Stimulated activated CD8-positive, alpha-beta memory T cell treated with anti-CD3 and anti-CD28 coated beads, Interleukin-2, amount 100 ng/mL, for 48 hours (primary cell): ENCODE measurements around the gene GCGR.
"Not testable (repeated sequence)": the region's sequence is repeated elsewhere in the genome, so short reads cannot be mapped to it uniquely, and the experiment has no call there.

ENCODE experiments used
- DNase-seq, 2 donors: peaks; one replicate each; pipeline ENCODE4 v3.0.0-alpha.2; 2020; ENCODE audit warnings: low read depth in 2 of 2

The GCGR gene

GRCh38 chr17:81831957-81832607 is 28.1 kb downstream of the GCGR start:
- DNase-seq = peak; percentile 15 to 26

- DNase-seq = peak; percentile 25 to 36
Measured at GRCh38 chr17:81832608-81833159, 28.7 kb downstream of the GCGR start.

- peak; percentile 95 to 97 for DNase-seq
Measured at GRCh38 chr17:81833160-81833920, 29.4 kb downstream of the GCGR start, which contains the start of gene MCRIP1. Gene MCRIP1, minus strand, starts transcription at chr17:81833291. Its CDS starts 8,785 bp downstream, at chr17:81824506.

GRCh38 chr17:81833921-81834830 is 30.2 kb downstream of the GCGR start:
- DNase-seq = no peak

GRCh38 chr17:81834831-81835267 is 30.9 kb downstream of the GCGR start, which contains the start of gene PPP1R27:
Gene PPP1R27, minus strand, starts transcription at chr17:81835050. Its CDS starts 97 bp downstream, at chr17:81834953.
- DNase-seq = no peak

GRCh38 chr17:81837641-81838040 is 33.7 kb downstream of the GCGR start:
- no peak for DNase-seq

GRCh38 chr17:81838753-81839255 is 34.9 kb downstream of the GCGR start:
- DNase-seq = no peak

- DNase-seq = no peak
Measured at GRCh38 chr17:81839301-81839700, 35.4 kb downstream of the GCGR start.

GRCh38 chr17:81840059-81840458 is 36.1 kb downstream of the GCGR start:
- not testable (repeated sequence) for DNase-seq

- no peak for DNase-seq
Measured at GRCh38 chr17:81840826-81841778, 37.2 kb downstream of the GCGR start.

GRCh38 chr17:81841866-81842265 is 37.9 kb downstream of the GCGR start:
- DNase-seq = no peak

GRCh38 chr17:81842378-81842724 is 38.4 kb downstream of the GCGR start:
- no peak for DNase-seq

- DNase-seq = no peak
Measured at GRCh38 chr17:81842725-81843504, 39.0 kb downstream of the GCGR start.

- no peak for DNase-seq
Measured at GRCh38 chr17:81843713-81844326, 39.9 kb downstream of the GCGR start.

GRCh38 chr17:81844327-81844851 is 40.4 kb downstream of the GCGR start:
- no peak for DNase-seq

GRCh38 chr17:81844887-81845286 is 40.9 kb downstream of the GCGR start:
- no peak for DNase-seq

- DNase-seq = no peak
Measured at GRCh38 chr17:81845361-81845760, 41.4 kb downstream of the GCGR start.

GRCh38 chr17:81845881-81846742 is 42.2 kb downstream of the GCGR start:
- no peak for DNase-seq
